H1 (cell line): ENCODE measurements around the gene PBX3. TPM values are rescaled to one million over a fixed set of nuclear protein-coding genes. Genes with fewer than 3 reads are reported as not detected.

Source experiments
- BCL11A ChIP-seq, 2 experiments: IDR thresholded peaks; one replicate each; pipeline ENCODE4 v1.6.1; 2011; ENCODE audit warnings: low read depth in 2 of 2, low read length in 2 of 2, mild to moderate bottlenecking in 2 of 2
- HDAC6 ChIP-seq: IDR thresholded peaks from one replicate; pipeline ENCODE4 v1.7.1; 2012; ENCODE audit warnings: low read depth, mild to moderate bottlenecking, inconsistent platforms, low read length, moderate library complexity
- JUN ChIP-seq: IDR thresholded peaks from 2 replicates; pipeline ENCODE4 v1.6.1; 2011; ENCODE audit warnings: low read depth, mild to moderate bottlenecking, improper control_type of control experiment, low read length
- SIN3A ChIP-seq, 2 experiments: IDR thresholded peaks in 1 of 2; conservative IDR thresholded peaks in 1 of 2; 2 replicates each; pipeline ENCODE4 v1.6.1; 2011 to 2012; ENCODE audit warnings: low read length in 2 of 2, improper control_type of control experiment in 1 of 2, low read depth in 1 of 2, mild to moderate bottlenecking in 1 of 2
- ZNF274 ChIP-seq: IDR thresholded peaks from 2 replicates; pipeline ENCODE4 v1.7.0; 2012; ENCODE audit warnings: low read length, borderline replicate concordance; ENCODE audit errors: extremely low read depth
- polyA plus RNA-seq, 7 experiments: library from polyadenylated mRNA; depleted of rRNA in 3 of 7; stranded (reverse) in 5 of 7; unstranded in 2 of 7; fragments of >200 nt in 5 of 7; fragments of 200-250 nt in 2 of 7; gene quantifications; 1 replicate in 5 of 7; 2 replicates in 1 of 7; 4 replicates in 1 of 7; pipeline versions ENCODE4 v1.2.1 to v1.2.3, GENCODE V29; 2011 to 2013; ENCODE audit warnings: missing spikeins in 2 of 7, mixed read lengths in 2 of 7
- total RNA-seq: library from RNA; stranded (reverse); fragmentation: NEBNext Ultra II Directional; extraction: Animal tissue kit (Norgen Biotek cat#: 25700); gene quantifications from 2 replicates; pipeline ENCODE4 v1.2.1, GENCODE V29; 2021

Gene PBX3
- total and polyA plus RNA-seq, 2 of the 8 experiments (the other 6 are each of a cell fraction or from before 2014, with no cell fraction given), result 22.7 to 44.3 TPM

DNA sequence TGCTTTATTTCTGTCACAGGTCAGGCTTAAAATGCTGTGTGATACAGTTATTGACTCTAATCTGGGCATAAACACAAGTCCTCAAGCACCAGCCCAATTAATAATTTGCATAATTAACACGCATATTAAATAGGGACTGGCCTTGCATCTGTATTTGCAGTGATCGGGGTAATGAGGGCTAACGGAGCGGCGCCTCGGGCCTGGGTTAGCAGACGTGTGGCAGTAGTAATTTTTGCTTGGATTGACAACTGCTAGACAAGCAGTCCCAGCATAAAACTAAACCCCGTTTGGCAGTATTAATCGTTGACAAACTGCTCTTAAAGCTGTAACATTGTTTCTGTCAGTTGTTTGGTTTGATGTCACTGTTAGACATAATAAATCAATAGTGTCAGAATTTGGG lies 109.2 kb downstream of the PBX3 start (continued):
- TF ChIP-seq SIN3A (conservative IDR thresholded peaks at IDR 0.05 in 1 of 2, IDR thresholded peaks at IDR 0.05 in 1 of 2; ENCODE audit: low read depth in 1 of 2, low read length in 2 of 2) (no peak), BCL11A (IDR thresholded peaks at IDR 0.05; ENCODE audit: low read depth in 2 of 2, low read length in 2 of 2) (no peak), JUN (no peak), HDAC6 (no peak), ZNF274 (no peak)
